Chondrocyte (in vitro differentiated cells): ENCODE results near the gene MAP1B. TPM values are rescaled to one million over a fixed set of nuclear protein-coding genes. Genes with fewer than 3 reads are reported as not detected.

Source experiments
- DNase-seq: peaks from one replicate; pipeline ENCODE4 v3.0.0; 2021; ENCODE audit warnings: mixed read lengths, low spot score
- H3K27ac Mint-ChIP-seq: one replicate; pipeline ENCODE4 v1.8.0; 2021; ENCODE audit warnings: mild to moderate bottlenecking, moderate library complexity, mixed read lengths; ENCODE audit not compliant: unreplicated experiment
- H3K27me3 Mint-ChIP-seq: 2 replicates; pipeline ENCODE4 v1.8.0; 2021; ENCODE audit warnings: low read depth, mixed read lengths
- H3K36me3 Mint-ChIP-seq: 2 replicates; pipeline ENCODE4 v1.8.0; 2021; ENCODE audit warnings: low read depth, mixed read lengths
- H3K4me1 Mint-ChIP-seq: 2 replicates; pipeline ENCODE4 v1.8.0; 2021; ENCODE audit warnings: low read depth, mild to moderate bottlenecking, mixed read lengths
- H3K4me3 Mint-ChIP-seq: one replicate; pipeline ENCODE4 v1.8.0; 2021; ENCODE audit warnings: mild to moderate bottlenecking, moderate library complexity, mixed read lengths; ENCODE audit not compliant: unreplicated experiment
- H3K9me3 Mint-ChIP-seq: 2 replicates; pipeline ENCODE4 v1.8.0; 2021; ENCODE audit warnings: low read depth, mixed read lengths
- total RNA-seq: library from RNA; stranded (reverse); gene quantifications from 3 replicates; pipeline ENCODE4 v1.2.1, GENCODE V29; 2021
- TF ChIP-seq, protein P1 (sequence below): fragments of 200-600 bp; sonication (generic); IDR thresholded peaks from 2 replicates; pipeline ENCODE4 v1.5.0; 2021; ENCODE audit warnings: antibody characterized with exemption, mild to moderate bottlenecking, moderate library complexity

The MAP1B gene
- total RNA-seq, 1 donor from 2014 or later = 411 TPM

- Mint-ChIP-seq H3K9me3 (no peaks in the 10 kb centered on the region), H3K27me3 (no peaks in the 10 kb centered on the region), H3K4me3 (no peak overlapping the region), H3K36me3 (peaks cover 42% of the 10 kb centered on the region), H3K27ac (no peak overlapping the region), H3K4me1 (peaks cover 29% of the 10 kb centered on the region)
- TF ChIP-seq, protein P1, sequence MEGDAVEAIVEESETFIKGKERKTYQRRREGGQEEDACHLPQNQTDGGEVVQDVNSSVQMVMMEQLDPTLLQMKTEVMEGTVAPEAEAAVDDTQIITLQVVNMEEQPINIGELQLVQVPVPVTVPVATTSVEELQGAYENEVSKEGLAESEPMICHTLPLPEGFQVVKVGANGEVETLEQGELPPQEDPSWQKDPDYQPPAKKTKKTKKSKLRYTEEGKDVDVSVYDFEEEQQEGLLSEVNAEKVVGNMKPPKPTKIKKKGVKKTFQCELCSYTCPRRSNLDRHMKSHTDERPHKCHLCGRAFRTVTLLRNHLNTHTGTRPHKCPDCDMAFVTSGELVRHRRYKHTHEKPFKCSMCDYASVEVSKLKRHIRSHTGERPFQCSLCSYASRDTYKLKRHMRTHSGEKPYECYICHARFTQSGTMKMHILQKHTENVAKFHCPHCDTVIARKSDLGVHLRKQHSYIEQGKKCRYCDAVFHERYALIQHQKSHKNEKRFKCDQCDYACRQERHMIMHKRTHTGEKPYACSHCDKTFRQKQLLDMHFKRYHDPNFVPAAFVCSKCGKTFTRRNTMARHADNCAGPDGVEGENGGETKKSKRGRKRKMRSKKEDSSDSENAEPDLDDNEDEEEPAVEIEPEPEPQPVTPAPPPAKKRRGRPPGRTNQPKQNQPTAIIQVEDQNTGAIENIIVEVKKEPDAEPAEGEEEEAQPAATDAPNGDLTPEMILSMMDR = no peak
- DNase-seq = no peak
These were observed 114.3 kb downstream of the MAP1B start for GRCh38 chr5:72221541-72221940.

- DNase-seq = no peak
- TF ChIP-seq, protein P1 = no peak
- no peak overlapping the region for H3K27ac Mint-ChIP-seq
- H3K36me3 Mint-ChIP-seq = peaks cover 37% of the 10 kb centered on the region
- no peaks in the 10 kb centered on the region for H3K27me3 Mint-ChIP-seq
- H3K4me1 Mint-ChIP-seq = peaks cover 38% of the 10 kb centered on the region
- H3K4me3 Mint-ChIP-seq = no peak overlapping the region
- no peaks in the 10 kb centered on the region for H3K9me3 Mint-ChIP-seq
These were observed 115.2 kb downstream of the MAP1B start for GRCh38 chr5:72222521-72222920.

GRCh38 chr5:72223371-72223770 lies 116.1 kb downstream of the MAP1B start:
- peaks cover 38% of the 10 kb centered on the region for H3K4me1 Mint-ChIP-seq
- no peaks in the 10 kb centered on the region for H3K27me3 Mint-ChIP-seq
- TF ChIP-seq, protein P1 = no peak
- no peaks in the 10 kb centered on the region for H3K9me3 Mint-ChIP-seq
- H3K27ac Mint-ChIP-seq = no peak overlapping the region
- DNase-seq = no peak
- H3K4me3 Mint-ChIP-seq = no peak overlapping the region
- H3K36me3 Mint-ChIP-seq = peaks cover 34% of the 10 kb centered on the region

GRCh38 chr5:72224946-72225463 lies 117.7 kb downstream of the MAP1B start:
- TF ChIP-seq, protein P1 = no peak
- H3K9me3 Mint-ChIP-seq = no peaks in the 10 kb centered on the region
- H3K27me3 Mint-ChIP-seq = no peaks in the 10 kb centered on the region
- peaks cover 20% of the 10 kb centered on the region for H3K36me3 Mint-ChIP-seq
- peaks cover 38% of the 10 kb centered on the region for H3K4me1 Mint-ChIP-seq
- peak overlapping the region; percentile 84 for H3K27ac Mint-ChIP-seq
- no peak overlapping the region for H3K4me3 Mint-ChIP-seq
- DNase-seq = no peak

DNA sequence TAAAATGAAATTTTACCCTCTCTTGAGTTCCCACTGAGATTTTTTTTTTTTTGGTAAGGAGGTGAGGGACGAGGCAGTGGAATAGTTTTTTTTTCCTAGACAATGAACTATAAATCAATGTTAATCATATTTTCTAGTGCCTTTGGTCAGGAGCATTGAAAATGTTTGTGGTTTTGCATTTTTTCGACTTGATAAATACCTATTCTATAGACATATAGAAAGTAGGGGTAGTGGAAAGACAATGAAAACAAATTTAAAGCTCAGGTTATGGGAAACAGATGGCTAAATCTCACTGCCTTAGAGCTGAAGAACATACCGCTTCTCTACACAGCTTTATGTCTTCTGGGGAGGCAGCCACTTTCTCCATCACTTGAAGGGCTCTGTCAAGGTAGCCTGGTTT lies 118.5 kb downstream of the MAP1B start:
- Mint-ChIP-seq H3K27me3 (no peaks in the 10 kb centered on the region), H3K27ac (peak overlapping the region; percentile 88), H3K36me3 (peaks cover 20% of the 10 kb centered on the region), H3K4me1 (peaks cover 38% of the 10 kb centered on the region), H3K9me3 (no peaks in the 10 kb centered on the region), H3K4me3 (no peak overlapping the region)
- TF ChIP-seq, protein P1 = no peak
- no peak for DNase-seq
